Mesodermal cell (in vitro differentiated cells): ENCODE results near the gene TBC1D4.
A peak's percentile ranks its signal among the peaks of the same experiment; 100 is the strongest.

Source experiments
- H3K27ac ChIP-seq: 2 replicates; pipeline ENCODE4 v1.7.0; 2013; ENCODE audit warnings: mild to moderate bottlenecking, low read depth, low read length, moderate library complexity; ENCODE audit not compliant: severe bottlenecking
- H3K36me3 ChIP-seq: 2 replicates; pipeline ENCODE4 v1.7.1; 2013; ENCODE audit warnings: mild to moderate bottlenecking, low read length, moderate library complexity; ENCODE audit not compliant: control insufficient read depth, insufficient read depth
- H3K4me1 ChIP-seq: one replicate; pipeline ENCODE4 v1.7.1; 2013; ENCODE audit warnings: mild to moderate bottlenecking, low read length; ENCODE audit not compliant: insufficient read depth, control insufficient read depth, poor library complexity, severe bottlenecking
- H3K4me3 ChIP-seq: 2 replicates; pipeline ENCODE4 v1.7.0; 2013; ENCODE audit warnings: low read length, control low read depth, mild to moderate bottlenecking; ENCODE audit not compliant: insufficient read depth, poor library complexity, severe bottlenecking; ENCODE audit errors: extremely low read depth
- H3K9me3 ChIP-seq: 2 replicates; pipeline ENCODE4 v1.7.1; 2013; ENCODE audit warnings: mild to moderate bottlenecking, low read length, moderate library complexity; ENCODE audit not compliant: control insufficient read depth
- WGBS, 2 experiments: methylation state at CpG; one replicate each; pipeline ENCODE4 v1.1.5; 2013; ENCODE audit warnings: missing lambda C conversion rate in 2 of 2; ENCODE audit not compliant: insufficient coverage in 2 of 2; 5-methylcytosine and 5-hydroxymethylcytosine counted together

The TBC1D4 gene

GRCh38 chr13:75371203-75371602 is 110.8 kb downstream of the TBC1D4 start:
- no peaks in the 10 kb centered on the region for H3K9me3 ChIP-seq
- H3K36me3 ChIP-seq = no peaks in the 10 kb centered on the region
- no peak overlapping the region for H3K4me3 ChIP-seq
- H3K27ac ChIP-seq = no peak overlapping the region
- peaks cover 7% of the 10 kb centered on the region for H3K4me1 ChIP-seq

- H3K4me1 ChIP-seq = peaks cover 11% of the 10 kb centered on the region
- WGBS, 2 experiments = 71 to 92% methylated on average over 1 of the region's 1 CpG
- no peak overlapping the region for H3K27ac ChIP-seq
- no peak overlapping the region for H3K4me3 ChIP-seq
- H3K9me3 ChIP-seq = no peaks in the 10 kb centered on the region
- H3K36me3 ChIP-seq = no peaks in the 10 kb centered on the region
Observed at GRCh38 chr13:75370774-75371173, 111.2 kb downstream of the TBC1D4 start.

- no peaks in the 10 kb centered on the region for H3K9me3 ChIP-seq
- H3K27ac ChIP-seq = no peak overlapping the region
- H3K4me1 ChIP-seq = peaks cover 16% of the 10 kb centered on the region
- no peaks in the 10 kb centered on the region for H3K36me3 ChIP-seq
- H3K4me3 ChIP-seq = no peak overlapping the region
- WGBS, 2 experiments = 76 to 93% methylated on average over 3 of the region's 3 CpGs
Observed at GRCh38 chr13:75369981-75370380, 112.0 kb downstream of the TBC1D4 start.

GRCh38 chr13:75368167-75368566 is 113.8 kb downstream of the TBC1D4 start:
- Histone ChIP-seq H3K36me3 (no peaks in the 10 kb centered on the region), H3K4me1 (peaks cover 16% of the 10 kb centered on the region), H3K27ac (peak overlapping the region; percentile 41), H3K9me3 (no peaks in the 10 kb centered on the region), H3K4me3 (no peak overlapping the region)
- WGBS, 2 experiments = 47 to 50% methylated on average over 2 of the region's 3 CpGs

GRCh38 chr13:75366380-75367280 is 115.3 kb downstream of the TBC1D4 start:
- H3K27ac ChIP-seq = no peak overlapping the region

GRCh38 chr13:75365724-75366173 is 116.2 kb downstream of the TBC1D4 start:
- Histone ChIP-seq H3K4me3 (no peak overlapping the region), H3K4me1 (peaks cover 16% of the 10 kb centered on the region), H3K36me3 (no peaks in the 10 kb centered on the region), H3K27ac (no peak overlapping the region), H3K9me3 (no peaks in the 10 kb centered on the region)
- WGBS, 2 experiments = 77 to 100% methylated on average over 1 to 3 of the region's 5 CpGs

More at GRCh38 chr13:75366380-75367280, 115.3 kb downstream of the TBC1D4 start:
- 100% methylated on average over 1 of the region's 3 CpGs for WGBS, 2 experiments
- no peak overlapping the region for H3K4me3 ChIP-seq
- no peaks in the 10 kb centered on the region for H3K36me3 ChIP-seq
- H3K4me1 ChIP-seq = peaks cover 16% of the 10 kb centered on the region
- H3K9me3 ChIP-seq = no peaks in the 10 kb centered on the region

GRCh38 chr13:75364131-75364713 is 117.7 kb downstream of the TBC1D4 start:
- no peaks in the 10 kb centered on the region for H3K36me3 ChIP-seq
- WGBS, 2 experiments = 93% methylated on average over 2 of the region's 3 CpGs; no CpG with 5 or more reads in 1 of the 2 experiments
- H3K4me3 ChIP-seq = no peak overlapping the region
- peaks cover 16% of the 10 kb centered on the region for H3K4me1 ChIP-seq
- no peaks in the 10 kb centered on the region for H3K9me3 ChIP-seq
- no peak overlapping the region for H3K27ac ChIP-seq

- Histone ChIP-seq H3K27ac (no peak overlapping the region), H3K4me1 (peaks cover 16% of the 10 kb centered on the region), H3K4me3 (no peak overlapping the region), H3K36me3 (no peaks in the 10 kb centered on the region), H3K9me3 (no peaks in the 10 kb centered on the region)
- 81 to 96% methylated on average over 3 of the region's 3 CpGs for WGBS, 2 experiments
Observed at GRCh38 chr13:75363371-75363770, 118.6 kb downstream of the TBC1D4 start.

GRCh38 chr13:75362026-75362425 is 119.9 kb downstream of the TBC1D4 start:
- no peak overlapping the region for H3K27ac ChIP-seq
- H3K9me3 ChIP-seq = no peaks in the 10 kb centered on the region
- no peak overlapping the region for H3K4me3 ChIP-seq
- no peaks in the 10 kb centered on the region for H3K36me3 ChIP-seq
- 96 to 98% methylated on average over 27 to 28 of the region's 28 CpGs for WGBS, 2 experiments
- peaks cover 16% of the 10 kb centered on the region for H3K4me1 ChIP-seq

- Histone ChIP-seq H3K4me1 (peaks cover 7% of the 10 kb centered on the region), H3K9me3 (no peaks in the 10 kb centered on the region), H3K4me3 (no peak overlapping the region), H3K36me3 (no peaks in the 10 kb centered on the region), H3K27ac (no peak overlapping the region)
- WGBS, 2 experiments = no CpG with 5 or more reads among the region's 1 CpG
Observed at GRCh38 chr13:75360170-75360569, 121.8 kb downstream of the TBC1D4 start.

- Histone ChIP-seq H3K36me3 (peaks cover 5% of the 10 kb centered on the region), H3K9me3 (no peaks in the 10 kb centered on the region), H3K4me1 (peaks cover 6% of the 10 kb centered on the region), H3K4me3 (no peak overlapping the region), H3K27ac (no peak overlapping the region)
- WGBS, 2 experiments = no CpG with 5 or more reads among the region's 2 CpGs
Observed at GRCh38 chr13:75359266-75359665, 122.7 kb downstream of the TBC1D4 start.
